Fibroblast of pulmonary artery (primary cell): ENCODE results near the gene SLC43A3.
"Not testable (repeated sequence)": the region's sequence is repeated elsewhere in the genome, so short reads cannot be mapped to it uniquely, and the experiment has no call there.

Experiments
- DNase-seq: peaks from one replicate; pipeline ENCODE4 v3.0.0-alpha.2; 2010; ENCODE audit warnings: low read depth
- H3K4me3 ChIP-seq: replicated peaks from 2 replicates; pipeline ENCODE4 v1.5.1; 2011; ENCODE audit warnings: low read depth, mild to moderate bottlenecking, control low read depth, low read length, moderate library complexity
- TF ChIP-seq, protein P1 (sequence below): IDR thresholded peaks from 2 replicates; pipeline ENCODE4 v1.5.1; 2011; ENCODE audit warnings: mild to moderate bottlenecking, control low read depth, low read length, inconsistent platforms; ENCODE audit errors: missing control alignments

SLC43A3 gene

DNA sequence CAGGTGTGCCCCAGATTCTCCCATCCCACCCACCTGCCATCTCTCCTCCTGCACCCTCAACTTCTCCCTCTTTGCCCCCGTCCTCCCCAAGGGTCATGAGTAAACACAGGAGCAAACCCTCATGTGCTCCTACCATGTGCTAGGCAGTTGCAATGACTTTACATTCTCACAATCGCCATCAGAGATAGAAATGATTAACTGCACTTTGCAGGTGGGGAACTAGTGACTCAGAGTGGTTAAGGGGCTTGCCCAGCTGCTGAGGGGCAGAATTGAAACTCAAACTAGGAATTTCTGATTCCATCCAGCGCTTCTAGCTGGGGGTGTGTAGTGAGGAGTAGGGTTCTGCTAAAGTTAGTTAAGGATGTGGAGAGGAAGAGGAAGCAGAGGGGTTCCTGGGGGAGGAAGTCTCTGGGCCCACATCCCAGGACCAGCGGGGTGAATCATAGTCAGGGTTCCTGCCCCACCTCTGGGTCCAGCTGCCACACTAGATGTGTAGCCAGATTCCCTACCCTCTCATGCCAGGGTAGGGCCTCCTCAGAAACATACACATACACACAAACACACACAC, 20.5 kb downstream of the SLC43A3 start:
- TF ChIP-seq, protein P1, sequence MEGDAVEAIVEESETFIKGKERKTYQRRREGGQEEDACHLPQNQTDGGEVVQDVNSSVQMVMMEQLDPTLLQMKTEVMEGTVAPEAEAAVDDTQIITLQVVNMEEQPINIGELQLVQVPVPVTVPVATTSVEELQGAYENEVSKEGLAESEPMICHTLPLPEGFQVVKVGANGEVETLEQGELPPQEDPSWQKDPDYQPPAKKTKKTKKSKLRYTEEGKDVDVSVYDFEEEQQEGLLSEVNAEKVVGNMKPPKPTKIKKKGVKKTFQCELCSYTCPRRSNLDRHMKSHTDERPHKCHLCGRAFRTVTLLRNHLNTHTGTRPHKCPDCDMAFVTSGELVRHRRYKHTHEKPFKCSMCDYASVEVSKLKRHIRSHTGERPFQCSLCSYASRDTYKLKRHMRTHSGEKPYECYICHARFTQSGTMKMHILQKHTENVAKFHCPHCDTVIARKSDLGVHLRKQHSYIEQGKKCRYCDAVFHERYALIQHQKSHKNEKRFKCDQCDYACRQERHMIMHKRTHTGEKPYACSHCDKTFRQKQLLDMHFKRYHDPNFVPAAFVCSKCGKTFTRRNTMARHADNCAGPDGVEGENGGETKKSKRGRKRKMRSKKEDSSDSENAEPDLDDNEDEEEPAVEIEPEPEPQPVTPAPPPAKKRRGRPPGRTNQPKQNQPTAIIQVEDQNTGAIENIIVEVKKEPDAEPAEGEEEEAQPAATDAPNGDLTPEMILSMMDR: no peak
- H3K4me3 ChIP-seq: no peak overlapping the region
- DNase-seq: peak; percentile 29

DNA sequence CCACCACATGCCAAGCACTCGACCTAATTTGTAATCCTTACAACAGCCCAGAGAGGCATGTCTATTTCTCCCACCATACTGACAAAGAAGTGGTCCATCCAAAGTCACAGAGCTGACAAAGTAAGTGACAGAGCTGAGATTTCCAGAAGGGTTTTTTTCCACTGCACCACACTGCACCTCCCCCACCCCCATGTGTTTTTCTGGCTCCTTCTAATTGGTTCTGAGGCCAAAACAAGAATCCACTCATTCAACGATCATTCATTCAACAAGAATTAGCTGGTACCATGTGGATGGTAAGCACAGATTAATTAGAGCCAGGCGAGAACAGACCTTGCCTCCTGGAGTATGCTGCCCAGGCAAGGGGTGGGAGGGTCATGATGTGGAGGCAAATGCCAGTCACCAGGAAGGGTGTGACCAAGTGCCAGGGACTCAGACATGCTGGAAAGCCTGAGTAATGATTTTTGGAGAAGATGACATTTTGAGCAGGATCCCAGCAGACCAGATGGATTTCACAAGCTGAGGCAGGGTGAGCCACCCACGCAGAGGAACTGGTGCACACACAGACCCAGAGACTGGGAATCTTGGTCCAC, 21.6 kb downstream of the SLC43A3 start:
- TF ChIP-seq, protein P1: no peak
- no peak for DNase-seq
- H3K4me3 ChIP-seq: no peak overlapping the region

DNA sequence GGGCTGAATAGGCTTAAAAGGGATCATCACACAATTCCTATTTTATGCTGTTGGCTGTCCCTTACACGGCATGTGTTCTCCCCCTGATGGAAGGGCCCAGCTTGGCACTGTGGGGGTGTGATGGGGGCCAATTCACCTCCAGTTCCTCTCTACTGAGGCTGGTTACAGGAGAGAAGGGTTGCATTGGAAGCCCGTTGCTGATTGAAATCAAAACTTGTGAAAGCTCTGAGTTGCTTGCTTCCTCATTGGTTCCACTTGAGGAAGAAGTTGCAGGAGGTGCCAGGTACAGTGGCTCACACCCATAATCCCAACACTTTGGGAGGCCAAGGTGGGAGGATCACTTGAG, 23.1 kb downstream of the SLC43A3 start:
- TF ChIP-seq, protein P1: no peak
- H3K4me3 ChIP-seq: no peak overlapping the region
- DNase-seq: no peak

DNA sequence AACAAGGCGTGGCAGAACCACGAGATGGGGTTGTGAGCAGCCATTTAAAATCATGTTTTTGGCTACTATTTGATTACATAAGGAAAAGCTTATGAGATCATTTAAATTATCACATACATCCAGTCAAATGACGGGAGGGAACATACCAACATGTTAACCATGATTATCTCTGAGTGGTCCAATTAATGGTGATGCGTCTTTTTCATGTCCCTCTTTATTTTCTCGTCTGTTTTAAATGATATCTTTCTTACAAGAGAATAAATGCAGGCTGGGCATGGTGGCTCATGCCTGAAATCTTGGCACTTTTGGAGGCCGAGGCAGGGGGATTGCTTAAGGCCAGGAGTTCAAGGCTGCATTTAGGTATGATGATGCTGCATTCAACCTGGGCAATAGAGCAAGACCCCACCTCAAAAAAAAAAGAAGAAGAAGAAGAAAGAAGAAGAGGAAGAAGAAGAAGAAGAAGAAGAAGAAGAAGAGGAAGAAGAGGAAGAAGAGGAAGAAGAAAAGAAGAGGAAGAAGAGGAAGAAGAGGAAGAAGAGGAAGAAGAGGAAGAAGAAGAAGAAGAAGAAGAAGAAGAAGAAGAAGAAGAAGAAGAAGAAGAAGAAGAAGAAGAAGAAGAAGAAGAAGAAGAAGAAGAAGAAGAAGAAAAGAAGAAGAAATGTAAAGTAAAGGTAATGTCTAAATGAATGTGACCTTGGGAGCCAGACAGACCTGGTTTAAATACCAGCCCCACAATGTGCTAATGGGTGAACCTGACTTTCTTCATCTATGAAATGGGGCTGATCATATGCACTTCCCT, 23.7 kb downstream of the SLC43A3 start:
- not testable (repeated sequence) for DNase-seq

DNA sequence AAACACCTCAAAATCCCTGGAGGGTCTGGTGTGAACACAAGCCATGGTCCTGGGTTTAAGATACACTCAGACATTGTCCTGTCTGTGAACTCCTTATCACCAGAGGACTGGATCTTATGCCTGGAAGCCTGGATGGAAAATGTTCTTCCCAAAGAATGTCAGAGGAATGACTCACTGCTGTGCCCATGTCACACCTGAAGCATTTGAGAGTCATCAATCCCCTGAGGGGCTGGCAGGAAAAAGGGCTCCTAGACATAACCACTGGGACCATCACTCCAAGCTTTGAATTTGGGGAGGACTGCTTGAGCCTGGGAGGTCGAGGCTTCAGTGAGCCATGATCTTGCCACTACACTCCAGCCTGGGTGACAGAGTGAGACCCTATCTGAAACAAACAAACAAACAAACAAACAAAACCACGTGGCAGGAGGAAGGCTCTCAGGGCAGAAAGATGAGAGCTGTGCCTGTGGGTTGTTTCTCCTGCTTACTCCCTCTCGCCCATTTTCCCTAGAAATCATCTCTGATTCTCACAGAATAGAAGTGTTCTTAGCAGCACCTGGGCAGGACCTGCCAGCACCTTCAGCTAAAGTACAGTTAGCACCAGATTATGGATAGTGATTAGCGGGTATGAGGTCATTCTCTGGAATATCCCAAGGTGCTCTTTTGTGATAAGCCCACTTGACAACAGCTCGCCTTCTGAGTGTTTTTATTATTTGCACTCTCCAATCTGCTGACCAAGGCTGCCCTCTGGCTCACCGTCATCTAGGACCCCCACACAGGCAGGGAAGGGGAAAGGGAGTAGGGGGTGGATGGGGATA, 24.5 kb downstream of the SLC43A3 start:
- H3K4me3 ChIP-seq: no peak overlapping the region
- TF ChIP-seq, protein P1: no peak
- no peak for DNase-seq

More for the DNA sequence above, 23.7 kb downstream of the SLC43A3 start:
- H3K4me3 ChIP-seq: not testable (repeated sequence)

DNA sequence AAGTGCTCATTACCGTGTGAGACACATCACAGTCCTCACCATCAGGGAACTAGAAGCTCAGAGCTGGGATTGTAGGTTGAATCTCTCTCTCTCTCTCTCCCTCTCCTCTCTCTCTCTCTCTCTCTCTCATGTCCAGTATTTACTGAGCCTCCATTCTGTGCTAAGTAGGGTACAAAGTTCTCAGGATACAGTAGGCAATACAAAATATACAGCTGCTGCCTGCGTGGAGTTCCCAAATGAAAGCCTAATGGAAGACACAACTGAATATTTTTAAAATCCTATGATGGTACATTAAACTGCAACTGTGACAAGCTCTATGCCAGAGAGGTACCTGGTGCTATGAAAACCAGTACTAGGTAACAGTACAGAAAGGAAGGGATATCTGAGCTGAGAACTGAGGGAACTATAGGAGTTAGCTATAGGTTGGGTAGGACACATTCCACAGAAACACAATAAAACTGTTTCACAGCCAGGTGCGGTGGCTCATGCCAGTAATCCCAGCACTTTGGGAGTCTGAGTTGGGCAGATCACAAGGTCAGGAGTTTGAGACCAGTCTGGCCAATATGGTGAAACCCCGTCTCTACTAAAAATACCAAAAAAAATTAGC, 26.8 kb downstream of the SLC43A3 start:
- TF ChIP-seq, protein P1: no peak
- DNase-seq: no peak

More for the DNA sequence above, 26.8 kb downstream of the SLC43A3 start:
- H3K4me3 ChIP-seq: no peak overlapping the region
